Keratinocyte (primary cell): Measurements from ENCODE around the gene CHD3.

ENCODE experiments used
- CTCF ChIP-seq, 3 experiments: IDR thresholded peaks in 1 of 3; conservative IDR thresholded peaks in 1 of 3; optimal IDR thresholded peaks in 1 of 3; 2 replicates in 2 of 3; 3 replicates in 1 of 3; pipeline versions ENCODE3 to v1.5.1; 2011; ENCODE audit warnings: low read length in 3 of 3, mild to moderate bottlenecking in 3 of 3, moderate library complexity in 2 of 3, control low read depth in 1 of 3, inconsistent platforms in 1 of 3; ENCODE audit not compliant: insufficient read depth in 2 of 3; ENCODE audit errors: extremely low read depth in 1 of 3
- EZH2 ChIP-seq: IDR thresholded peaks from one replicate; pipeline ENCODE4 v1.6.1; 2012; ENCODE audit warnings: inconsistent platforms, mild to moderate bottlenecking, low read length, moderate library complexity

GRCh38 chr17:7852919-7853690 lies 35.5 kb upstream of the CHD3 start:
- TF ChIP-seq CTCF (optimal IDR thresholded peaks at IDR 0.05 in 1 of 3, IDR thresholded peaks at IDR 0.05 in 1 of 3, conservative IDR thresholded peaks at IDR 0.05 in 1 of 3; ENCODE audit: extremely low read depth in 1 of 3, insufficient read depth in 2 of 3, low read length in 3 of 3) (peak in 1 of 3 experiments; percentile 10), EZH2 (no peak)
